ENCODE data around the gene SCARB1. TPM values are rescaled to one million over a fixed set of nuclear protein-coding genes. Genes with fewer than 3 reads are reported as not detected.
"Not testable (repeated sequence)": the region's sequence is repeated elsewhere in the genome, so short reads cannot be mapped to it uniquely, and the experiment has no call there.

The SCARB1 gene
- polyA plus RNA-seq, 2 donors = 7.4 to 8.6 TPM

DNA sequence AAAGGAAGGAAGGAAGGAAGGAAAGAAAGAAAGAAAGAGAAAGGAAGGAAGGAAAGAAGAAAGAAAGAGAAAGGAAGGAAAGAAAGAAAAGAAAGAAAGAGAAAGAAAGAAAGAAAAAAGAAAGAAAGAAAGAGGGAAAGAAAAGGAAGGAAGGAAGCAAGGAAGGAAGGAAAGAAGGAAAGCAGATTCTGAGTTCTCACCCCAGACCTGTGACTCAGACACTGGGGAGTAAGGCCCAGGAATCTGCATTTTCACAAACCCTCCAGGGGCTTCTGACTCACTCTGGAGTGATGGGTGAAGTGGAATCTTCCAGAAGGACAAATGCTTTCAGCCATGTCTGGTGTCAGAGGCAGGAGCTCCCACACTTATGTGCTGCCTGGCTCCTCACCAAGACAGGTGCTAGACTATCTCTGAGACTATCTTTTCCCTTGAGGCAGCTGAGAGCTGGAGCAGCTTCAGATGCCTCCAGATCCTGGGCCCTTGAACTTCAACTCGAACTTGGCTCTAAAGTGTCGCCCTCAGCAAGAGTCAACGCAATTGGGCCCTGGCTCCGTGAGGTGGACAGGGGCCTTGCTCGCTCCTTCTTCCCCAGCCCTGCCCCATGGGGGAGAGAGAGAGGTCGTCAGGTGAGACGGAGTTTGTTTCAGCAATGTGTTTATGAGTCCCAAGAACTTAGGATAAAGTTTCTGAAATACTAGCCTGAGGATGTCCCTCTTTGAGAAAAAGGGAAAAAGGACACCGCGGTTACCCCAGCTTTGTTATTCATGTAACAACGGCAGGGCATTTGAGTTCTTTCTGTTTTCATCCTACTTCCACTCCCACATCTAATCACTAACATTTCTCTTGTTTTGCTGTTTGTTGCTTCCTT lies 19.8 kb upstream of the SCARB1 start:
- whole genome bisulfite sequencing, 2 donors = 82 to 85% methylated on average over 10 of the region's 10 CpGs
- Histone ChIP-seq H3K27ac (ENCODE audit: low read depth in 2 of 2, low read length in 1 of 2) (no peak overlapping the region), H3K4me3 (ENCODE audit: low read depth in 1 of 2, low read length in 2 of 2) (no peak overlapping the region), H3K27me3 (ENCODE audit: control insufficient read depth in 1 of 2, insufficient read depth in 2 of 2, low read length in 2 of 2) (no peaks in the 10 kb centered on the region), H3K9me3 (ENCODE audit: control insufficient read depth in 2 of 2, insufficient read depth in 1 of 2, low read depth in 1 of 2, low read length in 1 of 2) (no peaks in the 10 kb centered on the region), H3K36me3 (ENCODE audit: control insufficient read depth in 2 of 2, insufficient read depth in 2 of 2, low read length in 1 of 2) (no peaks in the 10 kb centered on the region), H3K4me1 (ENCODE audit: control insufficient read depth in 2 of 2, insufficient read depth in 2 of 2, low read length in 1 of 2) (no peaks in the 10 kb centered on the region)

- Histone ChIP-seq H3K36me3 (ENCODE audit: control insufficient read depth in 2 of 2, insufficient read depth in 2 of 2, low read length in 1 of 2) (no peaks in the 10 kb centered on the region), H3K27me3 (ENCODE audit: control insufficient read depth in 1 of 2, insufficient read depth in 2 of 2, low read length in 2 of 2) (no peaks in the 10 kb centered on the region), H3K4me1 (ENCODE audit: control insufficient read depth in 2 of 2, insufficient read depth in 2 of 2, low read length in 1 of 2) (no peaks in the 10 kb centered on the region), H3K4me3 (ENCODE audit: low read depth in 1 of 2, low read length in 2 of 2) (no peak overlapping the region), H3K27ac (ENCODE audit: low read depth in 2 of 2, low read length in 1 of 2) (no peak overlapping the region), H3K9me3 (ENCODE audit: control insufficient read depth in 2 of 2, insufficient read depth in 1 of 2, low read depth in 1 of 2, low read length in 1 of 2) (no peaks in the 10 kb centered on the region)
- 65 to 69% methylated on average over 10 of the region's 10 CpGs for WGBS, 2 donors
Observed at GRCh38 chr12:124881123-124881522, 17.5 kb upstream of the SCARB1 start.

DNA sequence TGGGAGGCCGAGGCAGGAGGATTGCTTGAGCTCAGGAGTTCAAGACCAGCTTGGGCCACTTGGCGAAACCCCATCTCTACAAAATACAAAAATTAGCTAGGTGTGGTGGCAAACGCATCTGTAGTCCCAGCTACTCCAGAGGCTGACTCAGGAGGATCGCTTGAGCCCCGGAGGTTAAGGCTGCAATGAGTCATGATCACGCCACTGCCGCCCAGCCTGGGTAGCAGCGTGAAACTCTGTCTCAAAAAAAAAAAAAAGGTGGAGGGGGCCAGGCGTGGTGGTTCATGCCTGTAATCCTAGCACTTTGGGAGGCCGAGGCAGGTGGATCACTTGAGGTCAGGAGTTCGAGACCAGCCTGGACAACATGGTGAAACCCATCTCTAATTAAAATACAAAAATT lies 16.7 kb upstream of the SCARB1 start:
- not testable (repeated sequence) for H3K9me3 ChIP-seq (ENCODE audit: control insufficient read depth in 2 of 2, insufficient read depth in 1 of 2, low read depth in 1 of 2, low read length in 1 of 2); H3K27ac ChIP-seq (ENCODE audit: low read depth in 2 of 2, low read length in 1 of 2); H3K4me1 ChIP-seq (ENCODE audit: control insufficient read depth in 2 of 2, insufficient read depth in 2 of 2, low read length in 1 of 2); H3K36me3 ChIP-seq (ENCODE audit: control insufficient read depth in 2 of 2, insufficient read depth in 2 of 2, low read length in 1 of 2); H3K27me3 ChIP-seq (ENCODE audit: control insufficient read depth in 1 of 2, insufficient read depth in 2 of 2, low read length in 2 of 2); H3K4me3 ChIP-seq (ENCODE audit: low read depth in 1 of 2, low read length in 2 of 2)
- 80 to 84% methylated on average over 11 of the region's 11 CpGs for WGBS, 2 donors

- WGBS, 2 donors = 92 to 93% methylated on average over 18 of the region's 18 CpGs
- no peaks in the 10 kb centered on the region for H3K36me3 ChIP-seq (ENCODE audit: control insufficient read depth in 2 of 2, insufficient read depth in 2 of 2, low read length in 1 of 2)
- no peaks in the 10 kb centered on the region for H3K4me1 ChIP-seq (ENCODE audit: control insufficient read depth in 2 of 2, insufficient read depth in 2 of 2, low read length in 1 of 2)
- H3K27me3 ChIP-seq (ENCODE audit: control insufficient read depth in 1 of 2, insufficient read depth in 2 of 2, low read length in 2 of 2) = no peaks in the 10 kb centered on the region
- H3K9me3 ChIP-seq (ENCODE audit: control insufficient read depth in 2 of 2, insufficient read depth in 1 of 2, low read depth in 1 of 2, low read length in 1 of 2) = no peaks in the 10 kb centered on the region
- H3K27ac ChIP-seq (ENCODE audit: low read depth in 2 of 2, low read length in 1 of 2) = no peak overlapping the region
- H3K4me3 ChIP-seq (ENCODE audit: low read depth in 1 of 2, low read length in 2 of 2) = no peak overlapping the region
Observed at GRCh38 chr12:124878795-124879516, 15.3 kb upstream of the SCARB1 start.

GRCh38 chr12:124877423-124877822 lies 13.8 kb upstream of the SCARB1 start:
- Histone ChIP-seq H3K4me3 (ENCODE audit: low read depth in 1 of 2, low read length in 2 of 2) (no peak overlapping the region), H3K27me3 (ENCODE audit: control insufficient read depth in 1 of 2, insufficient read depth in 2 of 2, low read length in 2 of 2) (no peaks in the 10 kb centered on the region), H3K4me1 (ENCODE audit: control insufficient read depth in 2 of 2, insufficient read depth in 2 of 2, low read length in 1 of 2) (no peaks in the 10 kb centered on the region), H3K36me3 (ENCODE audit: control insufficient read depth in 2 of 2, insufficient read depth in 2 of 2, low read length in 1 of 2) (no peaks in the 10 kb centered on the region), H3K27ac (ENCODE audit: low read depth in 2 of 2, low read length in 1 of 2) (no peak overlapping the region), H3K9me3 (ENCODE audit: control insufficient read depth in 2 of 2, insufficient read depth in 1 of 2, low read depth in 1 of 2, low read length in 1 of 2) (no peaks in the 10 kb centered on the region)
- WGBS, 2 donors = 68 to 81% methylated on average over 3 of the region's 3 CpGs

GRCh38 chr12:124876171-124876570 lies 12.5 kb upstream of the SCARB1 start:
- H3K4me3 ChIP-seq (ENCODE audit: low read depth in 1 of 2, low read length in 2 of 2) = no peak overlapping the region
- H3K36me3 ChIP-seq (ENCODE audit: control insufficient read depth in 2 of 2, insufficient read depth in 2 of 2, low read length in 1 of 2) = no peaks in the 10 kb centered on the region
- no peak overlapping the region for H3K27ac ChIP-seq (ENCODE audit: low read depth in 2 of 2, low read length in 1 of 2)
- H3K27me3 ChIP-seq (ENCODE audit: control insufficient read depth in 1 of 2, insufficient read depth in 2 of 2, low read length in 2 of 2) = no peaks in the 10 kb centered on the region
- no peaks in the 10 kb centered on the region for H3K4me1 ChIP-seq (ENCODE audit: control insufficient read depth in 2 of 2, insufficient read depth in 2 of 2, low read length in 1 of 2)
- H3K9me3 ChIP-seq (ENCODE audit: control insufficient read depth in 2 of 2, insufficient read depth in 1 of 2, low read depth in 1 of 2, low read length in 1 of 2) = no peaks in the 10 kb centered on the region
- 64 to 80% methylated on average over 2 of the region's 2 CpGs for WGBS, 2 donors

DNA sequence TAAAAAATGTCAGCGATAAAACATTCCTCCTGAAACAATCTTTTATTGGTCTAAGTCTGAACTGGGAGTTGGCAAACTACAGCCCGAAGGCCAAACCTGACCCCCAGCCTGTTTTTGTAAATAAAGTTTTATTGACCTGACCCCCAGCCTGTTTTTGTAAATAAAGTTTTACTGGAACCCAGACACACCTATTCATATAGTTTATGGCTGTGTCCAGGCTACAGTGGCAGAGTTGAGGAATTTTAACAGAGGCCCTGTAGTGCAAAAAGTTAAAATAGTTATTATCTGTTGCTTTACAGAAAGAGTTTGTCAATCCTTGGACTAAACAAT lies 12.1 kb upstream of the SCARB1 start:
- no peaks in the 10 kb centered on the region for H3K4me1 ChIP-seq (ENCODE audit: control insufficient read depth in 2 of 2, insufficient read depth in 2 of 2, low read length in 1 of 2)
- H3K27ac ChIP-seq (ENCODE audit: low read depth in 2 of 2, low read length in 1 of 2) = no peak overlapping the region
- no peaks in the 10 kb centered on the region for H3K9me3 ChIP-seq (ENCODE audit: control insufficient read depth in 2 of 2, insufficient read depth in 1 of 2, low read depth in 1 of 2, low read length in 1 of 2)
- WGBS, 2 donors = 66 to 79% methylated on average over 2 of the region's 2 CpGs
- no peaks in the 10 kb centered on the region for H3K36me3 ChIP-seq (ENCODE audit: control insufficient read depth in 2 of 2, insufficient read depth in 2 of 2, low read length in 1 of 2)
- no peaks in the 10 kb centered on the region for H3K27me3 ChIP-seq (ENCODE audit: control insufficient read depth in 1 of 2, insufficient read depth in 2 of 2, low read length in 2 of 2)
- H3K4me3 ChIP-seq (ENCODE audit: low read depth in 1 of 2, low read length in 2 of 2) = no peak overlapping the region

- WGBS, 2 donors = 78 to 79% methylated on average over 13 to 14 of the region's 14 CpGs
- Histone ChIP-seq H3K9me3 (ENCODE audit: control insufficient read depth in 2 of 2, insufficient read depth in 1 of 2, low read depth in 1 of 2, low read length in 1 of 2) (no peaks in the 10 kb centered on the region), H3K4me1 (ENCODE audit: control insufficient read depth in 2 of 2, insufficient read depth in 2 of 2, low read length in 1 of 2) (no peaks in the 10 kb centered on the region), H3K27me3 (ENCODE audit: control insufficient read depth in 1 of 2, insufficient read depth in 2 of 2, low read length in 2 of 2) (no peaks in the 10 kb centered on the region), H3K4me3 (ENCODE audit: low read depth in 1 of 2, low read length in 2 of 2) (no peak overlapping the region), H3K27ac (ENCODE audit: low read depth in 2 of 2, low read length in 1 of 2) (no peak overlapping the region), H3K36me3 (ENCODE audit: control insufficient read depth in 2 of 2, insufficient read depth in 2 of 2, low read length in 1 of 2) (no peaks in the 10 kb centered on the region)
Observed at GRCh38 chr12:124874988-124875802, 11.5 kb upstream of the SCARB1 start.

GRCh38 chr12:124874188-124874587 lies 10.5 kb upstream of the SCARB1 start:
- Histone ChIP-seq H3K36me3 (ENCODE audit: control insufficient read depth in 2 of 2, insufficient read depth in 2 of 2, low read length in 1 of 2) (no peaks in the 10 kb centered on the region), H3K27ac (ENCODE audit: low read depth in 2 of 2, low read length in 1 of 2) (no peak overlapping the region), H3K4me1 (ENCODE audit: control insufficient read depth in 2 of 2, insufficient read depth in 2 of 2, low read length in 1 of 2) (peaks cover 0 to 2% of the 10 kb centered on the region in 2 donors), H3K9me3 (ENCODE audit: control insufficient read depth in 2 of 2, insufficient read depth in 1 of 2, low read depth in 1 of 2, low read length in 1 of 2) (no peaks in the 10 kb centered on the region), H3K27me3 (ENCODE audit: control insufficient read depth in 1 of 2, insufficient read depth in 2 of 2, low read length in 2 of 2) (no peaks in the 10 kb centered on the region), H3K4me3 (ENCODE audit: low read depth in 1 of 2, low read length in 2 of 2) (no peak overlapping the region)
- 90 to 91% methylated on average over 4 of the region's 4 CpGs for WGBS, 2 donors
